Hepatocyte (in vitro differentiated cells): ENCODE measurements around the gene MAGEA11.

ENCODE experiments used
- CTCF ChIP-seq: fragments of 200-600 bp; sonication (generic); IDR thresholded peaks from 2 replicates; pipeline ENCODE4 v1.5.1; 2016; ENCODE audit warnings: antibody characterized with exemption, mild to moderate bottlenecking; ENCODE audit not compliant: poor library complexity
- EZH2 ChIP-seq: fragments of 200-600 bp; sonication (generic); IDR thresholded peaks from 2 replicates; pipeline ENCODE4 v1.6.1; 2016; ENCODE audit warnings: antibody characterized with exemption, mild to moderate bottlenecking, borderline replicate concordance

DNA sequence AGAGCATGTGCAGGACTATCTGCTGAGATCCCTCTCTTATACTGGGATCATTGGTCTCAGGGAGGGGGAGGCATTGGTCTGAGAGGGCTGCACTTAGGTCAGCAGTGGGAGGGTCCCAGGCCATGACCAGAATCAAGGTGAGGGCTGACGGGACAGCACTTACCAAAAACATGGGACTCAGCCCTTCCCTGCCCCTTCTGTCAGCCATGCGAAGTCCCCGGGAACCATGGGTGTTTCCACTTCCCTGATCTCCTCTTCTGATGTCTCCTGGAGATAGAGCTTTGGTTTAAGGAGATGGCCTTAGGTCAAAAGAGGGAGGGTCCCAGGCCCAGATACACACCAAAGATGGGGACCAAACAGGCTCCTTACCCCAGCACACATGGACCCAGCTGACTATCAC is 49.1 kb downstream of the MAGEA11 start:
- no peak for TF ChIP-seq CTCF
- no peak for TF ChIP-seq EZH2
